Activated T-helper 1 cell treated with Interleukin-2 at 50 U/mL for 16 hours (primary cell): Measurements from ENCODE around the gene ELMO1.
A peak's percentile ranks its signal among the peaks of the same experiment; 100 is the strongest.

Experiments used
- DNase-seq: peaks from one replicate; pipeline ENCODE4 v3.0.0-alpha.2; 2020; ENCODE audit warnings: low read depth

Gene ELMO1

DNA sequence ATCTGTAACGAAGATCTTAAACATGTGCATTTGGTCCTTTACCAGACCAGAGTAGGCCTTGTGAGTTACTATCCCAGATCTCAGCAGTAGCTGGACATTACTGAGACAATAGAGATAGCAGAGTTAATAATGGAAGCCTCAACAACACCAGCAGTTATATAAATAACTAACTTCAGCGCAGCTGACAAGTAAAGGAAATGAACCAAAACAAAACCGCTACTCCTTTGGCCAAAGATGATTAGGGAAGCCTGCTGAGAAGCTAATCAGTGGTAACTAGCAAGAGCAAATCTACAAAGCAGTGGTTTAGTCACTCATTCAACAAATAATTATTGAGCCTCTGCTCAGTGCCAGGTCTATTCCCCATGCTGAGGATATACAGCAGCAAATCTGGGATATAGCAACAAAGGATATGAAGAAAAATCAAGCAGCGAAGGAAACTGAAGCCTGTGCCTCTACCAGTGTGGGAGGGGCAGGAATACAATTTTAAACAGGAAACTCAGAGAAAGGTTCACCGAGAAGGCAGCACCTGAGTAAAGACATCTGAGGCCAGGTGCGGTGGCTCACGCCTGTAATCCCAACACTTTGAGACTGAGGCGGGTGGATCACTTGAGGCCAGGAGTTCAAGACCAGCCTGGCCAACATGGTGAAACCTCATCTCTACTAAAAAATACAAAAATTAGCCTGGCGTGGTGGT, 103.6 kb downstream of the ELMO1 start:
- no peak for DNase-seq

DNA sequence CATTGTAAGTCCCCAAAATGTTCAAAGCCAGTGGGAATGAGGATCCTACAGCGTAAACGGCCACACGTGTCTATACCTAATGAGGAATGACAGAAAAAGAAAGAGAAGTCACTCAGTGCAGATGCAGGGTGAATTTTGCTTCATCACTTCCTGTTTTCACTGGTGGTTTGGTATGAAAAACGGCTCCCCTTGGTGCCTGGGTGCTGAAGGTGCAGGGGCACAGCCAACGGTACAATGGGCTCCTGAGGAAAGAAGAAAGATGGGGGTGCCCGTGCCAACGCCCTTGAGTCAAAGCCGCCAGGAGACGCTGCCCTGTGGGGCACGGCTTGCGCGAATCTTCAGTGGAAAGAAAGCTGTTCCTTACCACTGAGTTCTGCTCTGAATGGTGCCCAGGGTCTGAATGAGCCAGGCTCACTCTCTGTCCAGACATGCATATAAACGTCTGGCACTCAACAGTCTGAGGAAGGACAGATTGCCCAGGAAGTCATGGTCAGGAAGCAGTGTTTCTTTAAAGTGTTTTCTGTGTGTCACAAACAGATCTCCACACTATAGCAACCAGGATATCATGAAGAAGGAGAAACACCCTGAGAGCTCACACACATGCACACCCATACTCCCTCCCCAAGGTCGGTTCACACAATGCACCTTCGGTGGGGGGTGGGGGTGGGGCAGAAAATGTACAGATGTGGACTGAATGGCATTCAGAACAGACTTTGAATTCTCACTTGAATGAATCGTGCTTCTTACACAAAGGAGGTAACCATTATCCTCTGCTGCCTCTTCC, 105.8 kb downstream of the ELMO1 start:
- DNase-seq, result peak; percentile 61

GRCh38 chr7:37342176-37342687, 106.4 kb downstream of the ELMO1 start:
- DNase-seq, result no peak

DNA sequence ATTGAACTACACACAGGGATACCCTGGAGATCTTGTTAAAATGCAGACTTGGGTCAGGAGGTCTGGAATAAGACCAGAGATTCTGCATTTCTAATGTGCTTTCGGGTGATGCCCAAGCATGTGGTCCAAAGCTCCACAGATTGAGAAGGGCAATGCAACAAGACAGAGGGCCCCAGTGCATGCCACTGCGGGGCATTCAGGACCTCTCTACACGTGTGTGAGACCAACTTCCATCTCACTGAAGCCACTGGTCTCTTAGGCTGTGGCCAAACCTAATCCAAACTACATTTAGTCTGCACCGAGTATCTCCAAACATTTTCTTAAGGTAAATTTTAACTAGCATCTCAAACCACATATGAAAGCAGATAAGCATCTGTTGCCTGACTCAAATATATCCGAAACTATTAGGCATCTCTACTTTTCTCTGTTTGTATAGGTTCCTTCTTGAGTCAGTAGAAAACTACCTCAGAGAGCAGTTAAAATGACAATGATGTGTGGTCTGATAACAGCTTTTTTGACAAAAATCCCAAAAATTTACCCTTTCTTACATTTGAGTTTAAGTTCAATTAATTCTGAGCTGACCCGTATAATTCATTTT, 107.5 kb downstream of the ELMO1 start:
- no peak for DNase-seq

GRCh38 chr7:37338966-37339365, 109.7 kb downstream of the ELMO1 start:
- no peak for DNase-seq

DNA sequence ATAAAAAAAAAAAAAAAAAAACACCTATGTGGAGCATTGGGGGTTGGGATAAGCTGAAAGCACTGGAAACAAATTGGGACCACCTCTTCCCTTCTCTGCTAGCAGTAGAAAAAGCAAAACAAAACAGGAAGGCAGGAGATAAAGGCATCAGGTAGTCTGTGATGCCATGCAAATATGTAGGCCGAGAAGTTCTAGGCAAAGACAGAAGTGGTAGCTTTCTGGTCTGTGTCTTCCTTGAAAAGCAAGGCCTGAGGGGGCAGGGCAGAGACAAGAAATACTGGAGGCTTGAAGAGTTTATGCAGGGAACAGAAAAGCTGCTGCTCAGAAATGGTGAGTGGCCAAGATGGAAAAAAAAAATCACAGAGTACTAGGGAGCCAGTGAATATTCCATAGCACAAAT, 111.1 kb downstream of the ELMO1 start:
- no peak for DNase-seq

- DNase-seq, result no peak
Observed at GRCh38 chr7:37336259-37336658, 112.4 kb downstream of the ELMO1 start.

DNA sequence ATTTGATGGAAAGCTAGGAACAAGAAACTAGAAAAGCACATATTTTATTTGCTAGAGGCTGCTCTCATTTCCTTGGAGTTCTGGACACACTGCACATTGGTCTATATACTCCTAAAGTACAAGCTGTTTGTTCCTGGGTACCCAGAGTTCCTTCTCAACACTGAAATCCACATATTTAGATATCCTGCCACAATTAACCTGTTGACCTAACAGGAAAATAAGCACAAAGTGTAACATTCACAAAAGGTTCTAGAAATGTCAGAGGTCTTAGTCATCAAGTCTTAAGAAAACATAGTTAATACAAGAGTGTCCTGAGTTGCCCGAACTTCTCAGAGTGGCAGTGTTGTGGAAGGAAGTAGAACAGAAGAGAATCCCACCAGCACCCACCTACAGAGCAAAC, 115.6 kb downstream of the ELMO1 start:
- DNase-seq, result no peak

DNA sequence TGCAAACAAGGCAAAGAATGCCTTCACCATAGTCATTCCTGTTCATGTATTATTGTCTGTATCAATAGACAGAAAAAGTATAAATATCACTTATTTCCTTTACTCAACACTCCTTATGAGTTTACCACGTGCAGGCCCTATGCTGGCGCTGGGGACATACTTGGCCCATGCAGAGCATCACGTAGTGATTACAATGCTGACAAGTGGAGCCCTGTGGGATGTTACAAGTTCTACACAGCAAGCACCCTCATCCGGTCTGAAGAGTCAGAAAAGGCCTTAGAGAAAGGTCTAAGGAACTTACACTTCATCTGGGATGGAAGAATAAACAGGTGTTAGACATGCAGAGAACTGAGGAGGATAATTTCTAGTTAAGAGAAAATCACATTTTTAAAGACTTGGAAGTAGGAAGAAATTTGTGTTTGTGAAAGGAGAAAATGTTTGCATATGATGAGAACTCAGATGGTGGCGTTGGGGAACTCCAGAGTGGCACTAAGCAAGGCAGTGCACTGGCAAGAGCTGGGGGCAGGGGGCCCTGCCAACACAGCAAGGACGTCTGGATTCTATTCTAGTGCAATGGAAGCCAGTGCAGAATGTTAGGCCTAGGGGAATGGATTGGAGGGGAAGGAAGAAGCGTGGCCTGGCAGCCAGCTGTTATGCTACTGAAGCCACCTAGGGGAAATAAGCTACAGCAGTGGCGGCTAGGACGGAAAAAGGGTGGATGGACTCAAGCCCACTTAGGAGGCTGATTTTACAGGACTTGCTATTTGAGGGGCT, 116.2 kb downstream of the ELMO1 start:
- no peak for DNase-seq

DNA sequence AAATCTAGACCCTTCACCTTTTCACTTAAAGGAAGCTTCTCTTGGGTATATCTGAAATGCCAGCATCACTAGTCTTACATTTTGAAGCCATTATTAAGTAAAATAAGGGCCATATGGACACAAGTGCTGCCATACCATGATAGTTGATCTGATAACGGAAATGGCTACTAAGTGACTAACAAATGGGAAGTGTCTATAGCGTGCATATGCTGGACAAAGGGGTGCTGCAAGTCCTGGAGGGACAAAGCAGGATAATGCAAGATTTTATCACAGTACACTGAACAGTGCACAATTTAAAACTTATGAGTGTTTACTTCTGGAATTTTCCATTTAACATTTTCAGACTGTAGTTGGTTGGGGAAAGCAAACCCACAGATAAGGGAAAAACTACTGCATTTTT, 117.9 kb downstream of the ELMO1 start:
- DNase-seq, result no peak

GRCh38 chr7:37329940-37330339, 118.7 kb downstream of the ELMO1 start:
- no peak for DNase-seq

DNA sequence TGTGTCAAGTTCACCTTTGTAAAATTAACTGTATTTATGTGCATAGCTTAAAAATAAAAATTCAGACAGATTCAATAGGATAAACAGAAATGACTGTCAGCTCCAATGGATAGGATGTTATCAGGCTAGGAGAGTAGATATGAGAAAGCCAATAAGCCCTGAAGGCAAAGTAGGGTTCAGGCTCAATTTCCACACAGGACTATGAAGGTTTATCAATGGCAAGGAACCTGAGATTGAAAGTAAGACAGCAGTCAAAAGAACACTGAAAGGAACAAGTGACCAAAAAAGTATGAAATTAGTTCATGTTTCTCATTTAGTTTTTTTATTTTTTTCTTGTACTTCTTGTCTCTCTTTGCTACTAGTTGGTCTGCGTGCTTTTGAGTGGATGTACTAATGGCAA, 121.4 kb downstream of the ELMO1 start:
- DNase-seq, result no peak

DNA sequence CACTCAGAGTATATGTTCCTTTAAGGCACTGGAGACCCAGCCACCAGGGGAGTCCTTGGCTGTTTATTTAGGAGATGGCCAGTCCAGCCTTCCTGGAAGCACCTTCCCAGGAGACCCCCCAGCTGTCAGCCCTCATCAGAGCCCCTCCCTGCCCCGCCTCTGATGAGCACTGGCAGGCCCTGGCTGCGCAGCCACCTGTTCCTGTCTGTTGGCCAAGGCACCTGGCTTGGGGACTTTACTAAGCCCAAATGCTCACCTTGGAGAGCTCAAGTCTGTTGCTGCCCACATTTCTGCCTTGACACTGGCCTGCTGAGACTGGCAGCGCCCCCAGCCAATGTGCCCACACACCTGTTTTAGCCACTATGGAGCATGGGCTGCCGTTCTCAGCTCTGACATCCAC, 124.7 kb downstream of the ELMO1 start:
- no peak for DNase-seq

DNA sequence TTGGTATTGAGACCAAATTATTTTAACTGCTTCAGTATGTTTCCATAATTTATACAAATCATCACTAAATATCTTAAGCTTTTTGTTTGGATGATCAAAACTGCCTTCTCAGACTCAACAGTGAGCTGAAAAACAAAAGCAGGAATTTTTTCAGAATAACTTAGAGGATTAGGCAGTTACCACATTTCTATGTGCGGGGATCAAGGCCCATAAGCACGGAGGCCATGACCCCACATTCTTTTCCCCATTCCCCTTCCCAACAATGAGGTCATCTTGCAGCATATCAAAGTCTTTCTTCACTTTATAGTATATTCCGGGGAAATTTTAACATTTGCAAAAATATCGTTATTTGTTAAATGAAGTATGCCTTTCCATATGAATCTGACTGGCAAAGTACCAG, 125.8 kb downstream of the ELMO1 start:
- DNase-seq, result no peak

- DNase-seq, result no peak
Observed at GRCh38 chr7:37320848-37321468, 127.7 kb downstream of the ELMO1 start.

DNA sequence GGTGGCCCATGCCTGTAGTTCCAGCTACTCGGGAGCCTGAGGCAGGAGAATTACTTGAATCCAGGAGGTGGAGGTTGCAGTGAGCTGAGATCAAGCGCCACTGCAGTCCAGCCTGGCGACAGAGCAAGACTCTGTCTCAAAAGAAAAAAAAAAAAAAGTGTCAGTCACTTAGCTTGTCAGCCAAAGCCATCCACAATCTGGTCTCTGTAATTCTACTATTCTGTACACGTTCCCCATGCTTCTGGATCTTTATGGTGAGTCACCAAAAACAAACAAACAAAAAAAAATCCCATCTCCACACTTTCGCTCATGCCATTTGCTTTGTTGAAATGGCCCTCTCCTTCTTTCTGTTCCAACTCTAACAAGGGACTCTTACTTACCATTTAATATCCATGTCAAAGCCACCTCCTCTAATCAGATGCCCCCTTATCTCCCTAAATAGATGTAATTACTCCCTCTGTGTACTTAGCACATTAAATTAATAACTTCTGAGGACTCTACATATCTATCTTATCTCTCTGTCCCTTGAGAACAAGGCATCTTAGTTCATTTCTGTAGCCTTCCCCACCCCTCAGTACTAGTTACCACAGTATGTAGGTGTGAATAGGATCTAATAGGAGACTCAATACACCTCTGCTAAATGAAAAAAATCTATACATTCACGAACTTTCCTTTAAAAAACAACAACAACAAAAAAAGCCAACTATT, 128.4 kb downstream of the ELMO1 start:
- no peak for DNase-seq

- DNase-seq, result no peak
Observed at GRCh38 chr7:37318541-37318940, 130.1 kb downstream of the ELMO1 start.

DNA sequence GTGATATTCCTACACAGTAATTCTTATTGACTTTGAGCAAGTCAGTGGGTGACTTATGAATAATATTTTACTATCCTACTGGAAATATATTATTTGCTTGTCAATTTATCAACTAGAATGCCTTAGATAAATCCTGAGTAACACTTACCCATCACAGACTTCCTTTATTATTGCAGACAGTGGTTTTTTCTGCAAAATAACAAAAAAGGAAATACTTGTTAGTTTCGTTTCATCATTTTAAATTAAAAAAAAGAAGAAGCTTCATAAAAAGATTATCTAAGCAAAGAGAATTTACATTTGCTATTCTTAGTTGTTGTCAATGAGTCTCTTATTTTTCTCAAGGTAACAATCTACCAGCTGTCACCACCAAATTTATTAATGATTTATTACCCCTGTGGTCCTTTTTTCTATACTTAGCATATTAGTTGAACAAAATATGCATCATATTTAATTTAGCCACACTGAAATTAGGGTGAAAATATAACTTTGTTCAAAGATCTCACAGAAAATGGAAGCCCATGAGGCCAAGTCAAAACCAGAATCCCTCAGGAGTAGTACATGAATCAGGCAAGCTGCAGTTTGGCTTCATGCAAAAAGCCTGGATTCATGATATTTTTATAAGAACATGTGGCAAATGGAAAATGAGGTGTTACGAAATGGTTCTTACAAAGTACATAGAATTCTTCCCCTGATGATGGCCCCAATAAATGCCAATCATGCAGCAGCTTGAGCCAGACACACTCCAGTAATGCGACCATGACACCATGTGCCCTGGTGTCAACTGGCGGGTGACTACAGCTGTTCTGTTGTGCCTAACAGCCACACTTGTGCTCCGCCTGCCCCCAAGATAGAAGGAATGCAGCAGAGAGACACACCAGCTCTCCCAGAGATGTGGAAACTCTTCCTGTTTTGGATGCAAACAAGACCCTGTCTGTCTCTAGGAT, 132.6 kb downstream of the ELMO1 start:
- DNase-seq, result no peak

DNA sequence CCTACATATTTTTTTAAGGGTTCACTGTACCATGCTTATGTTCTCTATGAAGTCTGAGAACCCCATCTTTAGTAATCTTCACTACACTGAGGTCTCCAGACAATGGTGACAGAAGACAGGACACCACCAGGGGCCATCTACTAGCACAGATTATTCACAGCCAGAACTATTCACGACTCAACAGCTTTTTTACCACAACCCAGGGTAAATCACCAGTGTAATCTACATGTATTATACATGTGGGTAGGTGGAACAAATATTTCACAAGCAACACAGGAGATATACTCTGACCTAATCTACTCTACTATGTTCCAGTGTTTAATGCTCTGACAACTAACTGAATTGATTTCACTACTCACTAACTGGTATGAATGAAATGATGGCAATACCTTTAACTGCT, 136.1 kb downstream of the ELMO1 start:
- DNase-seq, result no peak

DNA sequence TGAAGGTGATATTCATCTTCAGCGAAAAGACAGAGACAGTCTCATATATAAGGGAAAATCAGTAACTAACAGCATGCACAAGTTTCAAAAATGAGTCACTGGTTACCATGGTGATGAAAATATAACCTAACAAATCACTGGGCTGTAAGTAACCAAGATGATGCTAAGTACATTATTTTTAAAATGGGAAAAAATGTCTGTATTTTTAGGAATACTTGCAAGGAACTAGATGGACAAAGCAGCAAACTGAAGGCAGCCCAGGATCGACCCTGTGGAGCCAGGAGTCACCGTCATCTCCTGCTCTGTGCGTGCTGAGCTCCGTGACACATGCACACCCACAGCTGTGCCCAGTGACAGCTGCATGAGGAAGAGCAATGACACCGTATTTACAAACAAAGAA, 137.3 kb downstream of the ELMO1 start:
- no peak for DNase-seq
